HepG2 (cell line): ENCODE results near the gene ANK3.

Source experiments
- CTCF ChIP-seq: sonication (generic); formaldehyde crosslinking; IDR thresholded peaks from 2 replicates; pipeline ENCODE4 v1.5.0; 2020; ENCODE audit warnings: mild to moderate bottlenecking, missing genetic modification reagents, moderate library complexity
- DBP ChIP-seq: sonication (generic); formaldehyde crosslinking; IDR thresholded peaks from 2 replicates; pipeline ENCODE4 v1.4.0; 2020; ENCODE audit warnings: missing genetic modification reagents; ENCODE audit errors: not compliant biosample characterization
- ELF1 ChIP-seq: sonication (generic); formaldehyde crosslinking; IDR thresholded peaks from 2 replicates; pipeline ENCODE4 v1.4.0; 2020; ENCODE audit warnings: missing genetic modification reagents
- GTF2F1 ChIP-seq: fragments of 150-350 bp; IDR thresholded peaks from 2 replicates; pipeline ENCODE4 v1.6.1; 2014; ENCODE audit warnings: low read length
- STAG1 ChIP-seq: sonication (generic); formaldehyde crosslinking; IDR thresholded peaks from 2 replicates; pipeline ENCODE4 v1.4.0; 2020; ENCODE audit warnings: missing genetic modification reagents
- ZBTB42 ChIP-seq: sonication (generic); formaldehyde crosslinking; IDR thresholded peaks from 2 replicates; pipeline ENCODE4 v1.5.0; 2020; ENCODE audit warnings: mild to moderate bottlenecking, missing genetic modification reagents

GRCh38 chr10:60277656-60278055 is 112.0 kb downstream of the ANK3 start:
- TF ChIP-seq STAG1 (CRISPR knock-in tag) (no peak), GTF2F1 (no peak), ELF1 (no peak), ZBTB42 (no peak), DBP (CRISPR knock-in tag) (no peak), CTCF (CRISPR knock-in tag) (no peak)
